Stimulated activated CD4-positive, alpha-beta T cell treated with anti-CD3 and anti-CD28 coated beads, Interleukin-2, amount 100 ng/mL, for 4 hours (primary cell): ENCODE results near the gene LRTM1.

Source experiments
- DNase-seq: peaks from one replicate; pipeline ENCODE4 v3.0.0-alpha.2; 2020; ENCODE audit warnings: low read depth

Gene LRTM1

DNA sequence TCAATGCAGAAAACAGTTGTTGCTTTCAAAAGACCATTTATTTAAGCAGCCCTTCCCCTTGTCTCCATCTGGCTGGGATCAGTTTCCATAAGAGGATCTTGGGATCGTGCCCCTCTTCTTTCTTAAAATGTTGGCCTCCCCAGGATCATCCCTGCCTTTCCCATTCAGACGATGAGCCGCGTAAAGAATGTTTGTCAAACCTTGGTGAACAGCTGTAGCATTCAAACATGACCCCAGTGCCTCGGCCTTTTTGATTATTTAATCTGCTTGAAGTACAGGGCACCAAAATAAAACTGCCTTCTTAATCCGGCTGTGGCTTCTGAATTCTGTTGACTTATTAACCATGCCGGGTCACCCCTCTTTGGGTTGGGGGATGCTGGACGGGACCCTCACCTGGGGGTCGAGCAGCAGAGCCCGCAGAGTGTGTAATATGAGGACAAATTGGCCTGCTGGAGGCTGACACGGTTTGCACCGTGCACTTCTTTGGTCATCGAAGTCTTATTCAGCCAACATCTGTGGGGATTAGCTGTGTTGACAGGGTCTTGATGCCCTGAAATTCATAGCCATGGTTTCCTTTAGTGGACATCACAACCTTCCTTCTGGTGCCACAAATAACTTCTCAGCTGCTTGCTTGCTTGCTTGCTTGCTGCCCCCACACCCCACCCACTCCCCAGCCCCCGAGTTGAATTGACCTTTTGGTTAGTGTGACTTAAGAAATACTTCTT lies at the start of gene LRTM1:
LRTM1 (minus strand) TSS at position 14 of the 725 bp plus-strand sequence. CDS start 148 bp downstream, outside the sequence.
- DNase-seq: no peak

DNA sequence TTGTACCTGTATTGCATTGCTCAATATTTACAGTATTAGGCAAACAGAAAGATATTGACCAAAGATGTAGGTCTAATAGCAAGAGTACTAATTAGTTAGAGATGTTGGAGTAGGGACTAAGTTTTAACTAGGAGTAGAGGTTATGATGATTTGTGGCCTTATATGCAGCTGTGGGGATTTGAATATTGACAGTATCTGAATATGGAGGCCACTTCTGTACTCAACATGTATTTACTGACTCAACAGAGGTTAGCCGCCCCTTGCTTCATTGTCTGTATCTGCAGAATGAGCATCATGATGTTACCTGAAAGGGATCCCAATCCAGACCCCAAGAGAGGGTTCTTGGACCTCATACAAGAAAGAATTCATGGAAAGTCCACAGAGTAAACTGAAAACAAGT lies 49.6 kb upstream of the LRTM1 start:
- DNase-seq: no peak

DNA sequence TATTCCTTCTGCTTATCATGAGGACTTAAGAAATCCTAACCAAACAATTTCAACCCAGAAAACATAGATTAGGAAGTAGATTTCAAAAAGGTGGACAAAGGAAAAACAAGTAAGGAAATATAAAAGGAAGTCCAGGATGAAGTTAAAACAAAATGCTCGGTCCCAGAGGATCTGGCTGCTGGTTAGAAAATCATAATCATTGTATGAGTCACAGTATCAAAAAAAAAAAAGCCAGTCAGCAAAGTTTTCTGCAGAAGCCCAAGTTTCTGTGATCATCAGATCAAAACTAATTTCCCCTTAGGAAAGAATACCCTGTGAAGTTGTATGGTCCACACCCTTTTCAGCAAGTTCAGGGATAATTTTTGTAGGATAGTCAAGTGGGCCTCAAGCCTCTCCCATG lies 43.0 kb upstream of the LRTM1 start:
- no peak for DNase-seq

DNA sequence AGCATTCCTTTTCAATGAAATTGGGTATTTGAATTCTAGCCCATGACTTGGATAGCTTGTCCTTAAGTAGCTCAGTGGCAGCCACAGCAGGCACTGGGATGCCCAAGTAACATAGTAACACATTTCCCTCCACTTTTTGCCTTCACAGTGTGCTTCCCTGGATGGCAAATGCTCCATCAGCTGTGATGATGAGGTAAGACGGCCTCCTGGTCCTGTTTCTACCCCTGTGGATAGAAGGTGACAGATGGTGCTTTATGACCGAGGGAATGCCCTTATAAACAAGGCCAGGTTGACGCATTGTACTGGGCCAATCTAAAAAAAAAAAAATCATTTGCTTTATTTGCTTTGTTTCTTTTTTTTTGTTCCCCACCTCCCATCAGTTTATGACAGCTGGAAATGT lies 41.8 kb upstream of the LRTM1 start:
- no peak for DNase-seq

DNA sequence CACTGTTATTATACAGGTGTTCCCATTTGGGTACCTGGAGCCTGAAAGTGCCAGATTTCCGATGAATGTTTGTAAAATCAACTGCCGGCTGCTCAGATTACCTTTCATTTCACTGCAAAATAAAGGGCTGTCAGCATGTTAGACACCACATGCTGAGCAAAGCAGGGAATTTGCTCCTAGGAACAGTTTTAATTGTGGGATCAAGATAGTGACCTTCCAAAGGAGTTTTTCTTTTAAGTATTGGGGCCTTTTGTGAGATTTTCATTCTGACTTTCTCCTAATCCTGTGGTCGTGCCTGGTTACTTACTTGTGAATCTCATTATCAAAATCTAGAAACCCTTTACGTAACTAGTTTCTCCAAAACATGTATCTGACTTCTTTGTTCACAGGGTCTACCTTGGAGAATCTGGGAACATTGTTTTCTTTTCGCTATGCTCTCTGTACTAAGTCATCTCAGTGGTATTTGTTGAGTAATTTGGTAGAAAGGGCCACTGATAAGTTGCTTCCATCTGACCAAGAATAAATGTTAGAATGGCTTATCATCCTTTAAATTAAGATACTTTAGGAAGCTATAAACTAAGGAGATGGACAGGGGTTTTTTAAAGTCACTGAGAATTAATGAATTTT lies 40.8 kb upstream of the LRTM1 start:
- no peak for DNase-seq

DNA sequence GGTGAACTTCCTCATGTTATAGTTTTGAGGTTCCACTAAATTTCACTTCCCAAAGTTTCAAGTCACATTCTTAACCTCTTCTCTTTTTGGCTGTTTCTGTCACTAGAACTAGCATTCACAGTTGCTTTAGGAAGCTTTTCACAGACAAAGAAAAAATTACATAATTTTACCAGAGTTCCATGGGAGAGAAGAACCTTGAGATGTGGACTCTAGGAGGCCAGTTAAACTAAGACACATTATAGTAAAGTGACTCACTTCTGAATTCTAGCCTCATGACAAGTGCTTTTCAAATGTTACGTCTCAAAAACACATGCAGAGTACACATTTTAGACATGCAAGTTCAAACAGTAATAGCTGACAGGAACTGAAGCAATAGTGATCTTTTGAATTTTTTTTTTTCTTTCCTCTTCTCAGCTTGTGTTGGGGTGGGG lies 39.9 kb upstream of the LRTM1 start:
- no peak for DNase-seq

DNA sequence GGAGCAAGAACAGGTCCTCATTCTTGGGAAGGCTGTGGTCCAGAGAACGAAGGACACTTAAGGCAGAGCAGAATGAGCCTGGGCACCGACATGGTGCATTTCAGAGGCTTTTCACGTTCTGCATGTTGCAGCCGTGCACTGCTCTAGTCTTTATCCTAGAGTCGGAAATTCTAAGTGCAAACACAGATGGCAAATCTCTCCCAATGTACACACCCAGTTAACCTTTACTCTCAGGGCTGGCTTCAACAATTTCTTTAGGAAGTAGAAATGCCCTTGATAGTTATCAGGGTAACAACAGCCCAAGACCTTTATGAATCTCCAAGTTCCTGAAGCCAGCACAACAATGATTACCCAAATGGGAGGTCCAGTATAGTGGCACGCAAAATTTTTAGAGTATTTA lies 39.1 kb upstream of the LRTM1 start:
- DNase-seq: no peak

DNA sequence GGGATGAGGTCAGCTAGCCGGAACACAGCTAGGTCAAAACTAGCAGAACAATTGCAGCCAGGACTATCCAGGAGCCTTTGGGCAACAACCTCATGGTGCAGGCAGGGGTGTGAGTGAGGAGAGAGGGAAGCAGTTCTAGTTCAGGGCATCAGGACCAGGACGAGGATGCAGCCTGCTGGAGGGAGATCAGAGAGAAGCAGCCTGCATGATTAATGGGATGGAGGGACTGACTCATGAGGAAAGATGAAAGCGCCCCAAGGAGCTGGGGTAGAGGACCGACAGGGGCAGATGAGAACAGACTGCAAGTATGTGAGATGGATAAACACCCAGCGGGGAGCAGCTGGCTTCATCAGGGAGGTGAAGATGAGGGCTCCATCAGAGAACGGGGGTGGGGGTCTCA lies 37.9 kb upstream of the LRTM1 start:
- DNase-seq: no peak

DNA sequence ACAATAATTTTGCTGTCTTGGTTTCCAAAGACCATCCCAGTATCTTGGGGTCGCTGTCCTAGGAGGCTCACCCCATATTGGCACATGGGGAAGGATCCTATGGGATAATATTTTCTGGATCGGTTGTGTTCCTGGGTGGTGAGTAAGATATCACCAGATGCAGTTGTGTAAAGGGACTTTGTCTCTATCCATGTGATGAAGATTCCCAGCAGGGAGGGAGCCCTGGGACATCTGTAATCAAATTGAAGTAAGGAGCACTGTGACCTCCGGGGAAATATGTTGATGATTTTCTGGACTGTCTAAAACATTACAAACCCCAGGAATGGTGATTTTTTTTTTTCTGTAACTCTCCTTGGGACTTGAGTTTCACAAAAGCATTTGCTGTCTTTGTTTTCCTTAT lies 36.2 kb upstream of the LRTM1 start:
- DNase-seq: no peak

DNA sequence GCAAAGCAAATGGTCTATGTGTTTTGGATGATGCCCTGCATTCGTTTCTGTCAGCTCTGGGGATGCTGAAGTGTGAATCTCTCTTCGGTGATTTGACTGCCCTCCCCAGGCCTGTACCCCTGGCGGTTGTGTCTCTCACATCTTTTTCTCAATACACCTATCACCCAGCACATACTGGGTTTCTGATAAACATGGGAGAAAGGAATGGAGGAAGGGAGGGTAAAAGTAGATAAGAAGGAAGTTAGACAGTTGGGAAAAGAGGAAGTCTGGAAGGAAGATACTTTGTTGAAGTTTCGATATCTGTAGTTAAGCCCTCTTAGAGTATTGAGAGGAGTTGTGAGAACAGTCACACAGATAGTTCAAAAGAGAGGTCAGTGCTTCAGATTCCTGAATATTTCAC lies 35.8 kb upstream of the LRTM1 start:
- no peak for DNase-seq

DNA sequence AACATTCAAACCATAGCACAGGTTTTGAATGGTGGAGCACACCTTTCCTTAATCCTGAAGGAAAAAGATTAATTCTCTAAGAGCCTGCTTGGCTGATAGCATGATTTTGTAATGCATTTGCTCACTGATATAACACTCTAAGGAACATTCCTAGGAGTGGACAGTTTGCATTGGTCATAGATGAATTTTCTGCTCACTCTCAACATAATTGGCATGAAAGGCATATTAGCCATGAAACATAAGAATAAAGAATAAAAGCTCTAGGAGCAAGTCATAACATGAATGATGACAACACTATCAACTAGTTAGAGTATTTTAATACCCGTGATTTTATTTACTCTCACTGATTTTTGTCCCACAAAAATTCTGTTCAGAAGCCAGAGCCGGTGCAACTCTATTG lies 34.3 kb upstream of the LRTM1 start:
- DNase-seq: no peak

DNA sequence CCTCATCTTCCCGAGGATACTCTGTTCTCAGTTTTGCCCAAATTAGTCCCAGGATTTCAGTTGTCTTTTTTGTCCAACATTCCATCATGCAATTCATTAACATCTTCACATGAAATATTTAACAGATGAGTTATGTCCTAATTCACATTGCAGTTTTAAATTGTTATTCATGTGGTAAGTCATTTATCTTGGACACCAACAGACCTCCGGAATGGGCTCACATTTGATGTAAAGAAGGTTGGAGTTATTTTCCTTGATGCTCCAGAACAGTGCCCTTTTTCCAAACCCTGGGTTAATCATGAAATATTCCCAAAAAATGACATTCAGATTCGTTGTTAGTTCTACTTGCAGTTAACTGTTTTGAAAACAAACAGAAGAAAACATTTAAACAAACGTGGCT lies 32.8 kb upstream of the LRTM1 start:
- no peak for DNase-seq

DNA sequence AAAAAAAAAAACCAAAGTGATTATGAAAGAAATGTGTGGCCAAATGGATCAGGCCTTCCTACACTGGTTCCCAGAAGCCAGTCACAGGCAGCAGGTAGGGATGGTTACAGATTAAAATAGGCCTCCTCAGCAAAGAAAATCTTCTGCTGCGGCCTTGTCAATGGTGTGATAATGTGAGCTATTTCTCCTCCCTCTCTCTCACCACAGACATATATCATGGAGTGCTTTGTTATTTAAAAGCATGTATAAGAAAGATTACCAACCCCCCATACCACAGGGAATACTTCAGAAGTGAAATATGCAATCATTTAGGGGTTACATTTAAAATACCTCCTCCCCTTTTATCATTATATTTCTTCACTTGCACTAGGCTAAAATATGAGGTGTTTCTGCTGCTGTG lies 32.2 kb upstream of the LRTM1 start:
- no peak for DNase-seq

DNA sequence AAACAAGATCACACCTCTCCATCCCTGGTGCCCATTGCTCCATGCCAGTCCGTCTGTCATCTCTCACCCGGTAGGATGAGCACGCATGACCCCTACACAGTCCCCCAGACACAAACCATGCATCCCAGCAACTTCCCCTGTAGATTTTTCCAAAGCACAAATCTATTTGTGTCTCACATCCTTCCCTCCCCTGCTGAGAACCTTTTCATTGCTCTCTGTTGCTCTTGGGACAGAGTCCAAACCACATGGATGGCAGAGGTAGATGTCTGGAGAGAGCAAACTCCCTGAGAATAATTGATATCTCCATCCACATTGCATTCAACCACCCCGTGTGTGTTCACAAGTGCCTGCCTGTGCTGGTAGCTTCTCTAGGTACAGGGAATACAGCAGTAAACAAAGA lies 29.9 kb upstream of the LRTM1 start:
- DNase-seq: no peak

DNA sequence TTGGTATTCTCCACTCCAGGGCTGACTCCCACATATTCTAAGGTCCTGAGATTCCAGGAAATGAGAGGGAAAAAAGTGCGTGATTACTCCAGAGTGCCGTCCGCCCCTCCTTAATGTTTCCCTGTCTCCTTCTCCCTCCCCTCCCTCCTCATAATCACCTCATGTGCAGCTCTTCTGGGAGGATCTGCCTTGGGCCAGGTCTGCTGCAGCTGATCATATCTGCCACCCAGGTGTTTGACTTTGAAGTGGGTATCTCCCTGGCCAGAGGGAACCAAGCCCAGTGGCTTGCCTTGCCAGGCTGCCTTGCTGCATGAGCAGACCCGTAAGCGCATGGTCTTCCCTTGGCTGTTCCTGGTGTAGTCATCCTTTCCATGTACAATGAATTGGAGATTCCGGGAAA lies 28.1 kb upstream of the LRTM1 start:
- DNase-seq: no peak

DNA sequence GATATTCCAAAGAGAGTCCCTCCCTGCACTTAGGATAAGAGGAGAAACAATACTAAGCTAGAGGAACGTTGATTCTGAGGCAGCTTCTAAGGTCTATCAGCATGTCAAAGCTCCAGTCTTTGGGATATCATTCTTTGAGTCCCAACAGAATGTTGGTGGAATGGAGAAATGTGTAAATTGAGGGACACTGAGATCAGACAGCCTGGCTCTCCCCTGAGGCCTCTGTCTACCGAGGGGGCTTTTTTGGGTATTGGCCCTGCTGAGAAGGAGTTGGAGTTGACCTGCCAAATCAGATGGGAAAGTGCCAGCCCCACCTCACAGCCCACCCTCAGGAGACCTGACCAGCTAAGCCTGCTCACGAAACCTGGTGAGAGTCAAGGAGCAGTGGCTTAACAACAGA lies 27.6 kb upstream of the LRTM1 start:
- no peak for DNase-seq

DNA sequence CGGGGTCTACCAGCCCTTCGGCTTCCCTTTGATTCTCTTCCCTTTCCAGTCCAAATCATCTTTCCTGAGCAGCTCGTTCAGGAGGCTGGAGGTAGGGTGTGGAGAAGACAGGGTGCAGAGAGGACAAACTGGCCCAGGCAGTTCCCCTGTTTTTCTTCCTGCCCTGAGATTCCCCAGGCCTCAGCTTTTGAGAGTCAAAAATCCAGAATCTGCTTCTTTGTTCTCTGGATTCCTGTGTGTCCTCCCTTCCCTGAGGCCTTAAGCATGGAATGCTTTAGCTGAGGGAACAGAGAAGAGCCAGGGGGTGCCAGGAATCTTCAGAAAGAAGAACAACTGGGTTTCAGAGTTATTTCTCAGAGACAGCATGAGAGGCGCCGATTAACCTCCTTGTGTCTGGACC lies 26.7 kb upstream of the LRTM1 start:
- no peak for DNase-seq

DNA sequence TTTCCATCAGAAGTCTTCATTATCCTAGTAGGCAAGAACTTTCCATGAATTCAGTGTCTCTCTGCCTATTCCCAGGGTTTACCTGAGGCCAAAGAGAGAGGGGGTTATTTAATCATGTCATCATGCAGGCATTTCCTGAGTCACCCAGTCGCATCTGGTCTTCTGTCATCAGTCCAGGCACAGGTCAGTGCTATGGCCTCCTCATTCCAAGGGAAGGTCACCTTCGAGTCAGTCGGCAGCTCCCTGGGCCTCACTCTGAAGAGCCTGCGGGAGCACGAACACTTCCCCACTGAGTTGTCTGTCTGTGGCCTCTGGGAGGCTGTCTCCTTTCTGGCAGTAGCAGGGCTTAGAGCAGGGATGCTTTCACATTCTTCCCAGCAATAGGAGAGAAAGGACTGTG lies 26.2 kb upstream of the LRTM1 start:
- DNase-seq: no peak

DNA sequence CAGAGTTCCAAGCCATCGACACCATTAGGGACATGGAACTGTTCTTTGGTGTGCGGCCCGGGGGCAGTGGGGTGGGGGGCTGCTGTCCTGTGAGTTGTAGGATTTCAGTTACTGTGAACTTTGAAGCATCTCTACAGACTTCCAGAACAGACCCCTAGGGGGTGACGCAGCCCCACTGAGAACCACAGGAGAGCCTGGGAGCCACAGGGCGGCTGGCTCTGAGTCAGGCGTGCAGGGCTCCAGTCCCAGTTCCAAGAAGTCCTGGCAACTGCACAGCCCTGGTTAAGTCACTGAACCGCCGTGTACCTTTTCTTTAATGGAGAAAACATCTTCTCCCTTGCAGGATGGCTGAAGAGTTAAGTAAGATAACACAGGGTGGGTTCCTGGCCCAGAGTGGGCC lies 23.5 kb upstream of the LRTM1 start:
- DNase-seq: no peak

DNA sequence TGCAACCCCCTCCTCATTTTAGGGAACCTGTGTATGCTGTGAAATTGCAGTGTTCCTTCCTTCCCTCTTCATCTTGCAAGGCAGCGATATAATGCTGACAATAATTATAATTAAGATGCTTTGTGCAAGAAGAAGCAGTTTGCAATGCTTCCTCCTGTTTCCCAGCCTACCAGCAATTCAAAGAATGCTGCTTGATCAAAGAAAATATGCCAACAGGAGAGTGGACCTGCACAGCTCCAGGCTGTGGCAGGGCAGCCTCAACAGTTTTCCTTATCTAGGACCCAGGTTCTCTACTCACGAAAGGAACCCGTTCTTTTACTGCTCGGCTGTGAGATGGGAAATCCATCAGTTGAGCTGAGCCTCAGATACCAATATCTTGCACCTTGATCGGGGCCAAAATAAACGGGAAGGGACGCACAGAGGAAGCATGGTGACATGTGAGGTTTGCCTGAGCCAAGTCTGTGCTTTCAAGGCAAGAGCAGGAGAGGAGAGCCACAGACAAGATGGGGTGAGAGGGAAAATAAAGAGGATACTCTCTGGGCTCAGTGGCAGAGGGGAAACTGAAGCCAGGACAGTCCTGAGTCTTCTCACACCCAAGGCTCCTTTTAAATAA lies 22.6 kb upstream of the LRTM1 start:
- no peak for DNase-seq

DNA sequence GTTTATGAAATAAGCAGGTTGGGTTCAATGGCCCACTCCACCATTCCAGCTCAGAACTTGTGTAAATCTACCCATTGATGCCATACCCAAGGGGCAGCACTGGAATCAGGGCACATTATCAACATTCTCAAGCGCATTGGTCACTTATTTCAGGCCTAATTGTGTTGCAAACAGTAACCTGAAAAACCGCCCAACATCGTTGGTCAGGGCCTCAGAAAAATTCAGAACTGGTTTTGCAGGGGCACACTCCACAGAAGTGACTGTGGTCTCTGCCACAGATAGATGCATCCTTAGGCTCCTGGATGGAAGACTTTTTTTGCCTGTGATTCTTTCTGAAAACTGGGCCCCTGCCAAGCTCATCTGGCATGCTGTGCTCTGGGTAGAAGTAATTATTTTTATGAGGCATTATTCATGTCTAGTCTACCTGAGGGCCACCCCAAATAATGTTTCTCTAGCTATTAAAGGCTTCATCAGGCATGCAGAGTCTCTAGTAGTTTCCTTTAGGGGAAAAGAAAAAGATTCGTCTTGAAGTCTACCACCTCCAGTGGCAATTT lies 21.7 kb upstream of the LRTM1 start:
- DNase-seq: no peak

DNA sequence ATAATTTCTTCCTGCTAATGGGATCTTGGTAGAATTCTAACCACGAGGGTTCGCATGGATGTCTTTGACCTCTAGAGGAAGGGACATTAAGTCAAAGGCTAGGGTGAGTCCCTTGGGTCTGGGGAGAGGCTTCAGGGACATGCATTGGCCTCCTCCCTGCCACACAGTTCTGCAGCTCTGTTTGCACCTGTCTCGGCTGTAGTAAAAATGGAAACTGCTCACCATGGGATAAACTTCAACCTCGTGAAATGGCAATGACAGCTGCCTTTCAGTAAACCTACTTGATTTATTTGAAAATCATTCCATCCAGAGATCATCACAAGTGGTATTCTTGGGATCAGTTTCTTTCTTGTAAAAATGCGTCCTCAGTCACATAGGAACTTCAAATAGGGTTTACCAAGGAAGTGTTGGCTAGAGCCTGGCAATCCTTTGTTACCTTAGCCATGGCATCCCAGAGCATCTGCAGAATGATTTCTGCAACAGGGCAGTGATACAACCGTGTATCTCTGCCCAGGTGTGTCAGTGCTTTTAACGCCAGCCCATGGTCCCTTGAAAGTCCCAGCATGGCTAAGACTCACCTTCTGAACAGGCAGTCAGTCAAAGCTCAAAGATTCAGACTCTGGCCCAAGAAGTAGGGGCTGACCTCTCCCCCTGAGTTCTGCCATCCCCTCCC lies 14.0 kb upstream of the LRTM1 start:
- DNase-seq: no peak

DNA sequence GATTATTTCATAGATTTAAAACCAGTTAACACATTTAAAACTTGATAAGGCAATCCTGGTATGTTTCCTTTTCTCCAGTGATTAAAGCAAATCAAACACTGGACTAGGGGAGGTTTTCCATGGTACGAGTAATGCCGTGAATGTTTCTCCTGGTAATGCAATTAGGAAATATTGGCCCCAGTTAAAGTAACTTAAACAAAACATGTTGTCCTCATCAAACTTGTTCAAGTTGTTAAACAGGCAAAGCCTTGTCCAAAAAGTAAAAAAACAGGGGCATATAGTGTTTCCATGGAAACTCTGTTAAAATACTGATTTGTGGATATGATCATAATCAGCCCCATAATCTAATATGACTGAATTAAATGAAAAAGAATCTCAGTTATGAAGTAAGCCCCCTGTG lies 13.1 kb upstream of the LRTM1 start:
- no peak for DNase-seq
